HEK293T (cell line): ENCODE results near the gene CIC.

Source experiments
- CTCF ChIA-PET: fragments of 350-600 bp; formaldehyde crosslinking; extraction: SDS; loops from one replicate; lab custom pipeline; 2021; ENCODE audit warnings: antibody characterized with exemption, inconsistent platforms; lab: Yijun Ruan, JAX
- POLR2A ChIA-PET: fragments of 350-600 bp; formaldehyde crosslinking; extraction: SDS; loops from one replicate; lab custom pipeline; 2020; ENCODE audit warnings: antibody characterized with exemption, inconsistent platforms; lab: Yijun Ruan, JAX
- DNase-seq: peaks from one replicate; pipeline ENCODE4 v3.0.0; 2012; ENCODE audit warnings: mixed read lengths; ENCODE audit errors: extremely low spot score
- ARNT ChIP-seq: fragments of 450-650 bp; IDR thresholded peaks from 2 replicates; pipeline ENCODE4 v1.6.1; 2017; ENCODE audit warnings: mild to moderate bottlenecking
- CTBP1 ChIP-seq: fragments of 450-650 bp; IDR thresholded peaks from 2 replicates; pipeline ENCODE4 v1.6.1; 2016; ENCODE audit warnings: borderline replicate concordance
- ELF4 ChIP-seq: fragments of 450-650 bp; IDR thresholded peaks from 2 replicates; pipeline ENCODE4 v1.6.1; 2017; ENCODE audit warnings: antibody characterized with exemption
- FOXA1 ChIP-seq: fragments of 450-650 bp; IDR thresholded peaks from 2 replicates; pipeline ENCODE4 v1.6.1; 2016; ENCODE audit warnings: mild to moderate bottlenecking
- HDGF ChIP-seq: fragments of 450-650 bp; IDR thresholded peaks from 2 replicates; pipeline ENCODE4 v1.6.1; 2017; ENCODE audit warnings: antibody characterized with exemption, borderline replicate concordance
- L3MBTL2 ChIP-seq: fragments of 450-650 bp; conservative IDR thresholded peaks from 2 replicates; pipeline ENCODE4 v1.6.1; 2016; ENCODE audit warnings: mild to moderate bottlenecking
- LEF1 ChIP-seq: fragments of 450-650 bp; IDR thresholded peaks from 2 replicates; pipeline ENCODE4 v1.6.1; 2017; ENCODE audit warnings: mild to moderate bottlenecking, borderline replicate concordance
- NFRKB ChIP-seq: fragments of 450-650 bp; IDR thresholded peaks from 2 replicates; pipeline ENCODE4 v1.6.1; 2016; ENCODE audit warnings: mild to moderate bottlenecking, moderate library complexity
- SP1 ChIP-seq: fragments of 450-650 bp; IDR thresholded peaks from 2 replicates; pipeline ENCODE4 v1.6.1; 2017
- SUZ12 ChIP-seq: fragments of 450-650 bp; IDR thresholded peaks from 2 replicates; pipeline ENCODE4 v1.6.1; 2016; ENCODE audit warnings: mild to moderate bottlenecking
- TARDBP ChIP-seq: fragments of 450-650 bp; IDR thresholded peaks from 2 replicates; pipeline ENCODE4 v1.6.1; 2016
- TF ChIP-seq, protein P1 (sequence below): fragments of 450-650 bp; IDR thresholded peaks from 2 replicates; pipeline ENCODE4 v1.6.1; 2016

The CIC gene

DNA sequence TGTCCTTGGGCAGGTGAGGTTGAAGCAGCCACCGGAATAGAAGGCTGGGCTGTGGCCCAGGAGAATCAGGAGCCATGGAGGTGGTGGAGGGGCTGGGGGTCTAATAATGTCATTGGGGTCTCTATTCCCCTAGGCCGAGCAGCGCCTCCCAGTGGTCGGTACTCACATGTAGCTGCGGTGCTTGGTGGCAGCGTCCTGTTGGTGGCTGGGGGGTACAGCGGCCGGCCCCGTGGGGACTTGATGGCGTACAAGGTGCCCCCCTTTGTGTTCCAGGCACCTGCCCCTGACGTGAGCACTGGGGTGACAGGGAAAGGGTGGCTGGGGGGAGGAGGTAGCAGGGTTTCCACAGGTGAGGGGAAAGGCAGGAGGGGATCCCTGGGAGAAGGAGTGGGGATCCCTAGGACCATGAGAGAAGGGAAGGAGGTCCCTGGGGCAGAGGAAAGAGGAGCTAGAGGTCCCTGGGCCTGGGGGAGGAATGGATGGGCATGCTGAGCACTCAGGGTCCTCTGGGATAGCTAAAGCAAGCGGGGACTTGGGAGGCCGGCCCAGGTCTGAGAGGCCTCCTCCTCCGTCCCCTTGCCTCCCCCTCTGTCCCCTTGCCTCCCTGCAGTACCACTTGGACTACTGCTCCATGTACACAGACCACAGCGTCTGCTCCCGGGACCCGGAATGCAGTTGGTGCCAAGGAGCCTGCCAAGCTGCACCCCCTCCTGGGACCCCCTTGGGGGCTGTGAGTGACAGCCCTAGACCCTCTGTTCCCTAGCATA, 74.5 kb downstream of the CIC start:
- TF ChIP-seq SUZ12 (no peak), NFRKB (no peak), FOXA1 (no peak), TARDBP (no peak), CTBP1 (no peak), L3MBTL2 (no peak), SP1 (no peak), ELF4 (no peak), LEF1 (no peak), ARNT (no peak), HDGF (no peak)
- TF ChIP-seq, protein P1, sequence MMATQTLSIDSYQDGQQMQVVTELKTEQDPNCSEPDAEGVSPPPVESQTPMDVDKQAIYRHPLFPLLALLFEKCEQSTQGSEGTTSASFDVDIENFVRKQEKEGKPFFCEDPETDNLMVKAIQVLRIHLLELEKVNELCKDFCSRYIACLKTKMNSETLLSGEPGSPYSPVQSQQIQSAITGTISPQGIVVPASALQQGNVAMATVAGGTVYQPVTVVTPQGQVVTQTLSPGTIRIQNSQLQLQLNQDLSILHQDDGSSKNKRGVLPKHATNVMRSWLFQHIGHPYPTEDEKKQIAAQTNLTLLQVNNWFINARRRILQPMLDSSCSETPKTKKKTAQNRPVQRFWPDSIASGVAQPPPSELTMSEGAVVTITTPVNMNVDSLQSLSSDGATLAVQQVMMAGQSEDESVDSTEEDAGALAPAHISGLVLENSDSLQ = no peak
- POLR2A ChIA-PET = interaction anchor here (1.5 kb wide), 1 partner anchor 53 kb away, joined by 5 read pairs; no protein-coding TSS in a partner anchor
- DNase-seq = no peak
- CTCF ChIA-PET = interaction anchor here (0.6 kb wide), 2 partner anchors 128 to 230 kb away, joined by 3 read pairs; no protein-coding TSS in a partner anchor

DNA sequence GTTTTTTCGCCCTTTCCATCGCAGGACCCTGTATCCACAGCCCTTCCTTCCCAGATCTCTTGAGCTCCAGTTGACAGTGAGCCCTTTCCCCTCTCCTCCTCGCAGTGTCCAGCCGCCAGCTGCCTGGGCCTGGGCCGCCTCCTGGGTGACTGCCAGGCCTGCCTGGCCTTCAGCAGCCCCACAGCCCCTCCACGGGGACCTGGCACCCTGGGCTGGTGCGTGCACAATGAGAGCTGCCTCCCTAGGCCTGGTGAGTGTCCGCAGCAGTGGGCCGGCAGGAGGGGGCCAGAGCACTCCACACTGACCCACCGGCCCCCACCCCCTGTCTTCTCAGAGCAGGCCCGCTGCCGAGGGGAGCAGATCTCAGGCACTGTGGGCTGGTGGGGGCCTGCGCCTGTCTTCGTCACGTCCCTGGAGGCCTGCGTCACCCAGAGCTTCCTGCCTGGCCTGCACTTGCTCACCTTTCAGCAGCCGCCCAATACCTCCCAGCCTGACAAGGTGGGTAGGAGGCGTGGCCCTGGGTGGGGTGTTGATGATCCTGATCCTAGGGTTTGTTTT, 75.4 kb downstream of the CIC start:
- no peak for TF ChIP-seq ELF4
- TF ChIP-seq CTBP1 = no peak
- ChIA-PET POLR2A (interaction anchor here (1.5 kb wide), 1 partner anchor 52 kb away, joined by 5 read pairs; no protein-coding TSS in a partner anchor), CTCF (interaction anchor here (0.6 to 0.8 kb wide), 2 partner anchors 56 to 231 kb away, joined by 3 to 4 read pairs; no protein-coding TSS in a partner anchor)
- DNase-seq = no peak
